ENCODE data around the gene SERPINB6. TPM values are rescaled to one million over a fixed set of nuclear protein-coding genes. Genes with fewer than 3 reads are reported as not detected.

Gene SERPINB6
- total and polyA plus RNA-seq, 9 of the 15 experiments (the other 6 are each of a cell fraction or from before 2014, with no cell fraction given): 86.6 to 211 (median 143) TPM

DNA sequence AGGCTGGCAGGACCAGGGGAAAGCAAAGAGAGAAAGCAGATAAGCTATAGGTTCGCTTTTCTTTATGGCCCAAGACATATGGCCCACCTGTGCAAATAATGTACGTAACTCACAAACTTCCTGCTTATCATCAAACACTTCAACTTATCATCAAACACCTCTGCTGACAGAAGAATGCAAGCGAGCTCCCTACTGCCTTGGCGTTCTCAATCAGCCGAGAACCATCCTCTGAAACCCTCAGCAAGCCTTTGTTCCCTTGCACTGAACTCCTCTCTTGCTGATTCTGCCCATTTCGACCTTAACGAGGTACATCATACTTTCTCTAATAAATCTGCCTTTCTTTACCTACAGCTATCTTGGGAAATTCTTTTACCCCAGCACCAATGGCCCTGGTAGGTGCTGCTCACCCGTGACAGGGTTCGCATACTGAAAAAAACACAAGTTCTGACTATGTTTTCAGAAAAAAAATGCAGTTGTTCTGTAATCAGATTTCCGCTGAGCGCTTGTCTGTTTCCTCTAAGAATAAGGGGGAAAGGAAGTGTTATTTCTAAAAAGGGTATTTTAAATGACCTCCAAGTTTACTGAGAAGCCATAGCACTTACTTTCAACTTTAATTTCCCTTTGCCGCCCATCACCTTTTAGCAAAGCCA, 28.3 kb downstream of the SERPINB6 start (continued):
- TF ChIP-seq, protein P1, sequence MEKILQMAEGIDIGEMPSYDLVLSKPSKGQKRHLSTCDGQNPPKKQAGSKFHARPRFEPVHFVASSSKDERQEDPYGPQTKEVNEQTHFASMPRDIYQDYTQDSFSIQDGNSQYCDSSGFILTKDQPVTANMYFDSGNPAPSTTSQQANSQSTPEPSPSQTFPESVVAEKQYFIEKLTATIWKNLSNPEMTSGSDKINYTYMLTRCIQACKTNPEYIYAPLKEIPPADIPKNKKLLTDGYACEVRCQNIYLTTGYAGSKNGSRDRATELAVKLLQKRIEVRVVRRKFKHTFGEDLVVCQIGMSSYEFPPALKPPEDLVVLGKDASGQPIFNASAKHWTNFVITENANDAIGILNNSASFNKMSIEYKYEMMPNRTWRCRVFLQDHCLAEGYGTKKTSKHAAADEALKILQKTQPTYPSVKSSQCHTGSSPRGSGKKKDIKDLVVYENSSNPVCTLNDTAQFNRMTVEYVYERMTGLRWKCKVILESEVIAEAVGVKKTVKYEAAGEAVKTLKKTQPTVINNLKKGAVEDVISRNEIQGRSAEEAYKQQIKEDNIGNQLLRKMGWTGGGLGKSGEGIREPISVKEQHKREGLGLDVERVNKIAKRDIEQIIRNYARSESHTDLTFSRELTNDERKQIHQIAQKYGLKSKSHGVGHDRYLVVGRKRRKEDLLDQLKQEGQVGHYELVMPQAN (IDR thresholded peaks at IDR 0.05; ENCODE audit: borderline replicate concordance): no peak
- TF ChIP-seq, protein P2, sequence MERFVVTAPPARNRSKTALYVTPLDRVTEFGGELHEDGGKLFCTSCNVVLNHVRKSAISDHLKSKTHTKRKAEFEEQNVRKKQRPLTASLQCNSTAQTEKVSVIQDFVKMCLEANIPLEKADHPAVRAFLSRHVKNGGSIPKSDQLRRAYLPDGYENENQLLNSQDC (CRISPR knock-in tag; IDR thresholded peaks at IDR 0.05): no peak
- TF ChIP-seq ZNF431 (CRISPR knock-in tag; IDR thresholded peaks at IDR 0.05): no peak
- TF ChIP-seq ZNF253 (CRISPR knock-in tag; conservative IDR thresholded peaks at IDR 0.05): no peak
- TF ChIP-seq U2AF2 (optimal IDR thresholded peaks at IDR 0.05; ENCODE audit: low read depth, low read length): no peak
- TF ChIP-seq STAT5A (IDR thresholded peaks at IDR 0.05; ENCODE audit: borderline replicate concordance, low read length): no peak
- TF ChIP-seq NELFE (IDR thresholded peaks at IDR 0.05; ENCODE audit: insufficient read depth, insufficient read length): no peak
- TF ChIP-seq, protein P3, sequence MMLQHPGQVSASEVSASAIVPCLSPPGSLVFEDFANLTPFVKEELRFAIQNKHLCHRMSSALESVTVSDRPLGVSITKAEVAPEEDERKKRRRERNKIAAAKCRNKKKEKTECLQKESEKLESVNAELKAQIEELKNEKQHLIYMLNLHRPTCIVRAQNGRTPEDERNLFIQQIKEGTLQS (IDR thresholded peaks at IDR 0.05): no peak
- TF ChIP-seq, protein P3 (CRISPR knock-in tag; conservative IDR thresholded peaks at IDR 0.05): no peak
- TF ChIP-seq, protein P4, sequence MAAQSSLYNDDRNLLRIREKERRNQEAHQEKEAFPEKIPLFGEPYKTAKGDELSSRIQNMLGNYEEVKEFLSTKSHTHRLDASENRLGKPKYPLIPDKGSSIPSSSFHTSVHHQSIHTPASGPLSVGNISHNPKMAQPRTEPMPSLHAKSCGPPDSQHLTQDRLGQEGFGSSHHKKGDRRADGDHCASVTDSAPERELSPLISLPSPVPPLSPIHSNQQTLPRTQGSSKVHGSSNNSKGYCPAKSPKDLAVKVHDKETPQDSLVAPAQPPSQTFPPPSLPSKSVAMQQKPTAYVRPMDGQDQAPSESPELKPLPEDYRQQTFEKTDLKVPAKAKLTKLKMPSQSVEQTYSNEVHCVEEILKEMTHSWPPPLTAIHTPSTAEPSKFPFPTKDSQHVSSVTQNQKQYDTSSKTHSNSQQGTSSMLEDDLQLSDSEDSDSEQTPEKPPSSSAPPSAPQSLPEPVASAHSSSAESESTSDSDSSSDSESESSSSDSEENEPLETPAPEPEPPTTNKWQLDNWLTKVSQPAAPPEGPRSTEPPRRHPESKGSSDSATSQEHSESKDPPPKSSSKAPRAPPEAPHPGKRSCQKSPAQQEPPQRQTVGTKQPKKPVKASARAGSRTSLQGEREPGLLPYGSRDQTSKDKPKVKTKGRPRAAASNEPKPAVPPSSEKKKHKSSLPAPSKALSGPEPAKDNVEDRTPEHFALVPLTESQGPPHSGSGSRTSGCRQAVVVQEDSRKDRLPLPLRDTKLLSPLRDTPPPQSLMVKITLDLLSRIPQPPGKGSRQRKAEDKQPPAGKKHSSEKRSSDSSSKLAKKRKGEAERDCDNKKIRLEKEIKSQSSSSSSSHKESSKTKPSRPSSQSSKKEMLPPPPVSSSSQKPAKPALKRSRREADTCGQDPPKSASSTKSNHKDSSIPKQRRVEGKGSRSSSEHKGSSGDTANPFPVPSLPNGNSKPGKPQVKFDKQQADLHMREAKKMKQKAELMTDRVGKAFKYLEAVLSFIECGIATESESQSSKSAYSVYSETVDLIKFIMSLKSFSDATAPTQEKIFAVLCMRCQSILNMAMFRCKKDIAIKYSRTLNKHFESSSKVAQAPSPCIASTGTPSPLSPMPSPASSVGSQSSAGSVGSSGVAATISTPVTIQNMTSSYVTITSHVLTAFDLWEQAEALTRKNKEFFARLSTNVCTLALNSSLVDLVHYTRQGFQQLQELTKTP (IDR thresholded peaks at IDR 0.05; ENCODE audit: low read depth in 1 of 2, partially characterized antibody in 2 of 2): no peak
- no peak; the same call in 1 of the 2 replicates for TF ChIP-seq LEF1 (IDR thresholded peaks at IDR 0.05)
- no peak for TF ChIP-seq ZNF764 (CRISPR knock-in tag; IDR thresholded peaks at IDR 0.05; ENCODE audit: low read depth)
- TF ChIP-seq SMARCA4 (IDR thresholded peaks at IDR 0.05): no peak
- no peak for TF ChIP-seq FOXK2 (conservative IDR thresholded peaks at IDR 0.05 in 1 of 2, IDR thresholded peaks at IDR 0.05 in 1 of 2; ENCODE audit: low read depth in 2 of 2)
- peak; percentile 41; the same call in 1 of the 2 replicates for TF ChIP-seq TAL1 (IDR thresholded peaks at IDR 0.05)
- TF ChIP-seq ZNF316 (IDR thresholded peaks at IDR 0.05): peak; percentile 41; the same call in 1 of the 2 replicates
- TF ChIP-seq HDAC1 (IDR thresholded peaks at IDR 0.05): no peak
- TF ChIP-seq, protein P5, sequence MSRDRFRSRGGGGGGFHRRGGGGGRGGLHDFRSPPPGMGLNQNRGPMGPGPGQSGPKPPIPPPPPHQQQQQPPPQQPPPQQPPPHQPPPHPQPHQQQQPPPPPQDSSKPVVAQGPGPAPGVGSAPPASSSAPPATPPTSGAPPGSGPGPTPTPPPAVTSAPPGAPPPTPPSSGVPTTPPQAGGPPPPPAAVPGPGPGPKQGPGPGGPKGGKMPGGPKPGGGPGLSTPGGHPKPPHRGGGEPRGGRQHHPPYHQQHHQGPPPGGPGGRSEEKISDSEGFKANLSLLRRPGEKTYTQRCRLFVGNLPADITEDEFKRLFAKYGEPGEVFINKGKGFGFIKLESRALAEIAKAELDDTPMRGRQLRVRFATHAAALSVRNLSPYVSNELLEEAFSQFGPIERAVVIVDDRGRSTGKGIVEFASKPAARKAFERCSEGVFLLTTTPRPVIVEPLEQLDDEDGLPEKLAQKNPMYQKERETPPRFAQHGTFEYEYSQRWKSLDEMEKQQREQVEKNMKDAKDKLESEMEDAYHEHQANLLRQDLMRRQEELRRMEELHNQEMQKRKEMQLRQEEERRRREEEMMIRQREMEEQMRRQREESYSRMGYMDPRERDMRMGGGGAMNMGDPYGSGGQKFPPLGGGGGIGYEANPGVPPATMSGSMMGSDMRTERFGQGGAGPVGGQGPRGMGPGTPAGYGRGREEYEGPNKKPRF (IDR thresholded peaks at IDR 0.05; ENCODE audit: low read depth, low read length): no peak
- TF ChIP-seq SREBF1 (IDR thresholded peaks at IDR 0.05; ENCODE audit: borderline replicate concordance, low read depth, low read length): no peak
- no peak for TF ChIP-seq NR1H2 (CRISPR knock-in tag; IDR thresholded peaks at IDR 0.05)

Data from K562 (cell line).